ENCODE measurements around the gene KCNK15.

- TF ChIP-seq CTCF (IDR thresholded peaks at IDR 0.05) (no peak), EZH2 (IDR thresholded peaks at IDR 0.05) (no peak)
These were observed 23.3 kb downstream of the KCNK15 start for GRCh38 chr20:44768854-44769480.

Measured in neural progenitor cell (in vitro differentiated cells).